ENCODE results near the gene GABRB3.

- TF ChIP-seq CTCF (IDR thresholded peaks at IDR 0.05; ENCODE audit: poor library complexity, severe bottlenecking), result no peak
- TF ChIP-seq EP300 (conservative IDR thresholded peaks at IDR 0.05; ENCODE audit: poor library complexity, severe bottlenecking), result no peak
- TF ChIP-seq REST (IDR thresholded peaks at IDR 0.05; ENCODE audit: borderline replicate concordance), result no peak
- no peak for TF ChIP-seq RAD21 (conservative IDR thresholded peaks at IDR 0.05)
- TF ChIP-seq POLR2AphosphoS5 (IDR thresholded peaks at IDR 0.05), result no peak
- TF ChIP-seq SMC3 (conservative IDR thresholded peaks at IDR 0.05; ENCODE audit: poor library complexity), result no peak
Measured at GRCh38 chr15:26598704-26599103, 174.2 kb downstream of the GABRB3 start.
